GM19324 (cell line): Measurements from ENCODE around the gene RPH3AL.
"Not testable (repeated sequence)": the region's sequence is repeated elsewhere in the genome, so short reads cannot be mapped to it uniquely, and the experiment has no call there.

ENCODE experiments used
- ATAC-seq: cut with Tn5 transposase; IDR thresholded peaks from one replicate; pipeline ENCODE4 v1.9.1; 2021; ENCODE audit warnings: mild to moderate bottlenecking, moderate library complexity; ENCODE audit not compliant: unreplicated experiment, low FRiP score

RPH3AL gene

GRCh38 chr17:381516-381915 is 28.9 kb upstream of the RPH3AL start:
- ATAC-seq = no peak

- ATAC-seq = no peak
These were observed 27.2 kb upstream of the RPH3AL start for GRCh38 chr17:379531-380465.

GRCh38 chr17:378068-378467 is 25.5 kb upstream of the RPH3AL start:
- no peak for ATAC-seq

GRCh38 chr17:376936-377863 is 24.6 kb upstream of the RPH3AL start:
- no peak for ATAC-seq

- ATAC-seq = no peak
These were observed 21.1 kb upstream of the RPH3AL start for GRCh38 chr17:373613-374230.

GRCh38 chr17:372157-373152 is 19.8 kb upstream of the RPH3AL start:
- ATAC-seq = no peak

GRCh38 chr17:371583-371982 is 19.0 kb upstream of the RPH3AL start:
- no peak for ATAC-seq

- ATAC-seq = not testable (repeated sequence)
These were observed 15.0 kb upstream of the RPH3AL start for GRCh38 chr17:367656-368055.

GRCh38 chr17:366657-367615 is 14.3 kb upstream of the RPH3AL start:
- not testable (repeated sequence) for ATAC-seq

GRCh38 chr17:364766-365165 is 12.2 kb upstream of the RPH3AL start:
- ATAC-seq = no peak

- no peak for ATAC-seq
These were observed 11.7 kb upstream of the RPH3AL start for GRCh38 chr17:364308-364707.

- no peak for ATAC-seq
These were observed 10.1 kb upstream of the RPH3AL start for GRCh38 chr17:362721-363120.

- ATAC-seq = no peak
These were observed 7.6 kb upstream of the RPH3AL start for GRCh38 chr17:360092-360750.

- ATAC-seq = no peak
These were observed 6.0 kb upstream of the RPH3AL start for GRCh38 chr17:358491-359151.

GRCh38 chr17:357644-358043 is 5.0 kb upstream of the RPH3AL start:
- no peak for ATAC-seq

- ATAC-seq = no peak
These were observed 4.2 kb upstream of the RPH3AL start for GRCh38 chr17:356671-357434.
